Hepatocyte (in vitro differentiated cells): ENCODE measurements around the gene GTPBP4.

Source experiments
- CTCF ChIP-seq: fragments of 200-600 bp; sonication (generic); IDR thresholded peaks from 2 replicates; pipeline ENCODE4 v1.5.1; 2016; ENCODE audit warnings: antibody characterized with exemption, mild to moderate bottlenecking; ENCODE audit not compliant: poor library complexity
- EZH2 ChIP-seq: fragments of 200-600 bp; sonication (generic); IDR thresholded peaks from 2 replicates; pipeline ENCODE4 v1.6.1; 2016; ENCODE audit warnings: antibody characterized with exemption, mild to moderate bottlenecking, borderline replicate concordance

DNA sequence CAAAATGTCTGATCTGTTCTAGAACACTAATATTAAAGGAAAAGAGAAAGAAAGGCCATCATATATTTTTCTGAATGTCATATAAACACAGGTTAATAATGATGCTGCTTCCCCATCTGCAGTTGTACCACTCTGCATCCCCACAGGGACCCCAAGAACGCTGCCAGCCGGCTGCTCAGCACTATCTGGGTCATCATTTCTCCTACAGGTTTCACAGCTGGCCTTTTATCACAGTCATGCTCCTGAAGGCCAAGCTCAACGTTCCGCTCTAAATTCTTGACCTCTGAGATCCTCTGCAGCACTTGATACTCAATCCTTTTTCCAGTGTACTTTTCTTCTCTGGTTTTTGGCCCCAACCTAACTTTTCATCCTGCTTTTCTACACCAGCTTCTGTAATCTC, 55.9 kb downstream of the GTPBP4 start:
- TF ChIP-seq CTCF = no peak
- no peak for TF ChIP-seq EZH2
